ENCODE data around the gene TCF19.

Gene TCF19

GRCh38 chr6:31129130-31129529 is 29.3 kb upstream of the TCF19 start:
- no peak for FAIRE-seq

- no peak for FAIRE-seq
These were observed 27.6 kb upstream of the TCF19 start for GRCh38 chr6:31130751-31131150.

DNA sequence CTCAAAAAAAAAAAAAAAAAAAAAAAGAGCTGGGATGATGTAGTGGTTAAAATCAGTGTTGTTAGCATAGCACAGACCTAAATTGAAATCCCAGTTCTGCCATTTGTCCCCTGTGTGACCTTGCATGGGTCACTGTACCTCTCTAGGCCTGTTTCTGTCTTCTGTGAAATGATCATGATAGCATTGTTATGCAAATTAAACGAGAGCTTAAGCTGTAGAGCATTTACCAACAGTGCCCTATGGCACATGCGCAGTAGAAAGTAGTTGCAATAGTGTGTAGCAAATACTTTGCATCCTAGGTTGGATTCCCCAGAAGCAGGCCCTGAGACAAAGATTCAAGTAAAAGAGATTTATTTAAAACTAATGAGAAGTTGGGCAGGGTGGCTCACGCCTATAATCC is 26.8 kb upstream of the TCF19 start:
- FAIRE-seq = no peak

GRCh38 chr6:31132806-31133205 is 25.6 kb upstream of the TCF19 start:
- no peak for FAIRE-seq

DNA sequence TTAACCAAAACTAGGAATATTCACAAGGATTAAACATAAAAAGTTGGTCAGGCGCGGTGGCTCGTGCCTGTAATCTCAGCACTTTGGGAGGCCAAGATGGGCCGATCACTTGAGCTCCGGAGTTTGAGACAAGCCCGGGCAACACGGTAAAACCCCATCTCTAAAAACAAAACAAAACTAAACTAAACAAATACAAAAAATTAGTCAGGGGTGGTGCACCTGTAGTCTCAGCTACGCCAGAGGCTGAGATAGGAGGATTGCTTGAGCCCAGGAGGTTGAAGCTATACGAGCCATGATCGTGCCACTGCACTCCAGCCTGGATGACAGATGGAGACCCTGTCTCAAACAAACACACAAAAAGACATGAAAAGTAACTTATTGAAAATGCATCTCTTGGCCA is 22.7 kb upstream of the TCF19 start:
- FAIRE-seq = no peak

- no peak for FAIRE-seq
These were observed 19.4 kb upstream of the TCF19 start, which contains the start of gene PSORS1C2 for GRCh38 chr6:31138982-31139381. PSORS1C2 (minus strand) TSS chr6:31139066; CDS start chr6:31139026, 40 bp downstream.

DNA sequence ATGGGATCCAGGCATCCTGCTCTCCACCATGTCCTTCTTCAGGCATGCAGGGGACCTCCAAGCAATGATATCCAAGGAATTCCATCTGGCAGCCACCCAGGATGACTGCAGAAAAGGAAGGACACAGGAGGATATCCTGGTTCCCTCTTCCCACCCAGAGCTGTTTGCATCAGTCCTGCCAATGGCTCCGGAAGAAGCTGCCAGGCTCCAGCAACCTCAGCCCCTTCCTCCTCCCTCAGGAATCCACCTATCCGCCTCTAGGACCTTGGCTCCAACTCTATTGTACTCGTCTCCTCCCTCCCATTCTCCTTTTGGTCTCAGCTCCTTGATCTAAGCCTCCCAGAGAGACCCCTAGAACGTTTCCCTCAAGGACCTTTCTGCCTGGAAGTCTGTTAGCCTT is 18.8 kb upstream of the TCF19 start:
- FAIRE-seq = no peak

- no peak for FAIRE-seq
These were observed 17.7 kb upstream of the TCF19 start for GRCh38 chr6:31140643-31141042.

GRCh38 chr6:31142361-31142761 is 16.0 kb upstream of the TCF19 start:
- FAIRE-seq = no peak

GRCh38 chr6:31143148-31143547 is 15.2 kb upstream of the TCF19 start:
- FAIRE-seq = no peak

DNA sequence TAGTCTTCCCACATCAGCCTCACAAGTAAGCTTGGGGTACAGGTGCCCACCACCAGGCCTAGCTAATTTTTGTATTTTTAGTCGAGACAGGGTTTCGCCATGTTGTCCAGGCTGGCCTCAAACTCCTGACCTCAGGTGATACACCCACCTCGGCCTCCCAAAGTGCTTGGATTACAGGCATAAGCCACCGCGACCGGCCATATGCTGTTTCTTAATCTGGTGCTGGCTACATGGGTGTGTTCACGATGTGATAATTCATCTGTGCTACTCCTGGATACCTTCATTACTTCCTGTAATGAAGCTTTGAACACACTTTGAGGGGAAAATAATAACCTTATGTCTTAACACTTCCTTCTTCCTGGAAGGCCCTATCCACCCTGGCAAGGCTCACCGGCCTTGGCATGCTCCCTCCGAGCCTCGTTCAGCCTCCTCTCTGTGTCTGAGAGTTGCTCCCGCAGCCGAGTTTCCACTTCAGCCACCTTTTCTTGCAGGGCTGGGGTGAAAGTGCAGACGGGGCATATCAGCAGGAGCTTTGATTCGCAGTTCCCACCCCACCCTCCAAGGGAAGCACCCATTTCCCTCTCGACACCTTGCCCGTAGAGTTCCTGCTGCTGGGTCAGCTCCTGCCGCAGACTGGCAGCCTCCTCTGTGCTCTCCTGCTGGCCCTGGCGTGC is 14.0 kb upstream of the TCF19 start:
- FAIRE-seq = no peak

GRCh38 chr6:31144970-31145340 is 13.4 kb upstream of the TCF19 start:
- no peak for FAIRE-seq

- no peak for FAIRE-seq
These were observed 13.0 kb upstream of the TCF19 start for GRCh38 chr6:31145386-31145785.

- no peak for FAIRE-seq
These were observed 8.5 kb upstream of the TCF19 start for GRCh38 chr6:31149827-31150447.

GRCh38 chr6:31152781-31153180 is 5.6 kb upstream of the TCF19 start:
- no peak for FAIRE-seq

GRCh38 chr6:31154436-31154835 is 4.0 kb upstream of the TCF19 start:
- FAIRE-seq = no peak

DNA sequence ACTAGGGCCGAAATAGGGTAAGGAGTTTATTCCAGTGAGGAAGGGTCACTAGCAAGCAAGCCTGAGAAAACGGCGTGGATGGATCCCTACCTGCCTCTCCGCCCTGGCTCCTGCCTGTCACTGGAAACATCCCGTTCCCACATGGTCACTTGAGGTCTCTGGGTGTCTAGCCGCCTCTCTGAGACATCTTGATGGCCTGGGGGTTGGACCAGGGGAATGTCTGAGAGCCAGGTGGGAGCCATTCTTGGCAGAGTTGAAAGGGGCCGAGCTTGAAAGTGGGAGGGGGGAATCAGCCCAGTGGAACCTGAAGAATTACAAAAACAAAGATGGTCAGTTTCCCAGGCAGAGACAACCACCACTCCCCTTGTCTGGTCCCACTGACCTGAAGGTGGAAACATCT is 1.7 kb upstream of the TCF19 start:
- FAIRE-seq = no peak

- no peak for FAIRE-seq
These were observed 763 bp upstream of the TCF19 start, which contains the start of gene CCHCR1 for GRCh38 chr6:31157513-31158139. CCHCR1 (minus strand) TSS chr6:31157802; CDS start chr6:31157600, 202 bp downstream.

DNA sequence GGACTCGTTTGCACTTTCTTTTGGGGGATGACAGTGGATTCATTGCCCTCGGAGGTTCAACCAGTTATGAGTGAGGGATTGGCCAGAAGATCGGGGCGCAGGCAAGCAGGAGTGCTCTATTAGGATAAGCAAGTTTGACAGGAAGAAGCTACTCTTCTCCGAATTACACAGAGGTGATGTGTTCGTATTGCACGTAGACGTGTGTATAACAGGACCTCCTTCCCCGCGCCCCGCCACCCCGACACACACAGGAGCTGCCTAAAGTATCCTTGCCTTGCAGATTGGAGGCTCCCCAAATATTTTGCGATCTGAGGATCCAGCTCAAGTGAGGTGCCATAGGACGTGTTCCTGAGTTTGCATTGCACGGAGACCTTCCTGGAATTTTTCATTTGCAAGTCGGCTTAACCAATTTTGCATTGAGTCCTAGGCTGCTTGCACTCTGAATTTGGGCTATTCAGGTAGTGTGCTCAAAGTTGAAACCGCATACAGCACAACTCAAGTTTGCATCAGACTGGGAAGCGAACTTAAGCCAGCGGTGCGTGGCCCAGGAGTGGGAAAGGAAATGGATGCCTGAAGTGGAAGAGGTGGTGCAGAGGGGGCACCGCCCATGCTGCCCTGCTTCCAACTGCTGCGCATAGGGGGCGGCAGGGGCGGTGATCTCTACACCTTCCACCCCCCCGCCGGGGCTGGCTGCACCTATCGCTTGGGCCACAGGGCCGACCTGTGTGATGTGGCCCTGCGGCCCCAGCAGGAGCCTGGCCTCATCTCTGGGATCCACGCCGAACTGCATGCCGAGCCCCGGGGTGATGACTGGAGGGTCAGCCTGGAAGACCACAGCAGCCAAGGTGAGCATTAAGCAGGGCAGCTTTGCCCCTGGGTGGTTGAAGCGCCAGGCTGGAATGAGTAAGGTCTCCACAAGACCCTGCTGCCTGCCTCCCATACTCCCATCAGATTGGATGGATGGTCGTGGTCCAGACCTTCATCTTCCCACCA is 770 bp downstream of the TCF19 start:
- no peak for FAIRE-seq

DNA sequence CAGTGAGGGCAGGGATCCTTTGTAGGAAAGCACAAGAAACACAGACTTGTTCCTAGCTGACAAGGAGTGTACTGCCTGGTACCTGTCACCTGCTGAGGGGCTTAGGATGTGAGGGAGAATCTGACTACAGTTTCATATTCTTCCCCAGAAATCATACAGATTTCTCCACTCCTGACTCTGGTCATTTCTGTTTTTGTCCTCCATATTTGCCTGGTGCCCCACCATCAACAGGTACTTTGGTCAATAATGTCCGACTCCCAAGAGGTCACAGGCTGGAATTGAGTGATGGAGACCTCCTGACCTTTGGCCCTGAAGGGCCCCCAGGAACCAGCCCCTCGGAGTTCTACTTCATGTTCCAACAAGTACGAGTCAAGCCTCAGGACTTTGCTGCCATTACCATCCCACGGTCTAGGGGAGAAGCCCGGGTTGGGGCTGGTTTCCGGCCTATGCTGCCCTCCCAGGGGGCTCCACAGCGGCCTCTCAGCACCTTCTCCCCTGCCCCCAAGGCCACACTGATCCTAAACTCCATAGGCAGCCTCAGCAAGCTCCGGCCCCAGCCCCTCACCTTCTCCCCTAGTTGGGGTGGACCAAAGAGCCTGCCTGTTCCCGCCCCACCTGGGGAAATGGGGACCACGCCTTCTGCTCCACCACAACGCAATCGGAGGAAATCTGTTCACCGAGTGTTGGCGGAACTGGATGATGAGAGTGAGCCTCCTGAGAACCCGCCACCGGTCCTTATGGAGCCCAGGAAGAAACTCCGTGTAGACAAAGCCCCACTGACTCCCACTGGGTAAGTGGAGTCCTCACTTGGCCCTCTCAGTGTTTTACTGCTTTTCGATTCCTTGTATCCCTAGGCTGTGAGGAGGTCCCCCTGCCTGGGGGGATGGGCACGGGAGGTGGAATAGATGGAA is 3.1 kb downstream of the TCF19 start:
- FAIRE-seq = no peak

DNA sequence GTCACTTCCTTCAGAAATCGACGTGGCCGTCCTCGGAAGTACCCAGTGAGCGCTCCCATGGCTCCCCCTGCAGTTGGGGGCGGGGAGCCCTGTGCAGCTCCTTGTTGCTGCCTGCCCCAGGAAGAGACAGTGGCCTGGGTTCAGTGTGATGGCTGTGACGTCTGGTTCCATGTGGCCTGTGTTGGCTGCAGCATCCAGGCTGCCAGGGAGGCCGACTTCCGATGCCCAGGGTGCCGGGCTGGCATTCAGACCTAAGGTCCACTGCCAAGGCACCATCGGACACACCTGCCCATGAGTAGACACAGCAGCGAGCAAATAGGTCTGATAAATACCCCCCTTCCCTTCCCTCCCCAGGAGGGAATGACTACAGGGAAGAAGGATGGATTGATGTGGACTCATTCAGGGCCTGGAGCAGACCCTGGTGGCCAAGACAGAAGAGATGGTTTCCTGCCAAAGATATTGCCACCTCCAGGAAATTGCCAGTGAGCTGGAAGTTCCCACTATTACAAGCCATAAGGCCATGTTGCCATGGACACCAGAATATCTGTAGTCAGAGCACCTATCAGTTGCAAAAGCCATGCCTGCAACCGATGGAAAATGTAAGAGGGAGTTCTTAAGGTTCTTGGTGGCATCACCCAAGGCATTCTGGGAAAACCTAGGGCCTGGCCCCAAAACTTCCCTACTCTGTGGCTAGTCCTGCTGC is 4.2 kb downstream of the TCF19 start:
- no peak for FAIRE-seq

All from G401.6 (cell line).